Adipocyte (in vitro differentiated cells): ENCODE results near the gene SHF.
"Not testable (repeated sequence)": the region's sequence is repeated elsewhere in the genome, so short reads cannot be mapped to it uniquely, and the experiment has no call there.

Experiments
- DNase-seq: peaks from one replicate; pipeline ENCODE4 v3.0.0-alpha.2; 2015; ENCODE audit warnings: low read depth
- H3K27me3 ChIP-seq: replicated peaks from 2 replicates; pipeline ENCODE4 v1.7.0; 2013; ENCODE audit warnings: mild to moderate bottlenecking, low read length, moderate library complexity; ENCODE audit not compliant: control insufficient read depth, insufficient read depth
- H3K36me3 ChIP-seq: 2 replicates; pipeline ENCODE4 v1.7.0; 2013; ENCODE audit warnings: low read length, mild to moderate bottlenecking, moderate library complexity; ENCODE audit not compliant: control insufficient read depth, insufficient read depth, severe bottlenecking
- H3K4me1 ChIP-seq: 2 replicates; pipeline ENCODE4 v1.7.0; 2013; ENCODE audit warnings: mild to moderate bottlenecking, low read length, moderate library complexity; ENCODE audit not compliant: control insufficient read depth, insufficient read depth
- H3K4me3 ChIP-seq: 2 replicates; pipeline ENCODE4 v1.7.0; 2013; ENCODE audit warnings: mild to moderate bottlenecking, low read length, moderate library complexity
- H3K9ac ChIP-seq: 2 replicates; pipeline ENCODE4 v1.7.0; 2013; ENCODE audit warnings: mild to moderate bottlenecking, low read length, moderate library complexity
- H3K9me3 ChIP-seq: 2 replicates; pipeline ENCODE4 v1.7.0; 2013; ENCODE audit warnings: mild to moderate bottlenecking, low read length, moderate library complexity; ENCODE audit not compliant: control insufficient read depth

Gene SHF

DNA sequence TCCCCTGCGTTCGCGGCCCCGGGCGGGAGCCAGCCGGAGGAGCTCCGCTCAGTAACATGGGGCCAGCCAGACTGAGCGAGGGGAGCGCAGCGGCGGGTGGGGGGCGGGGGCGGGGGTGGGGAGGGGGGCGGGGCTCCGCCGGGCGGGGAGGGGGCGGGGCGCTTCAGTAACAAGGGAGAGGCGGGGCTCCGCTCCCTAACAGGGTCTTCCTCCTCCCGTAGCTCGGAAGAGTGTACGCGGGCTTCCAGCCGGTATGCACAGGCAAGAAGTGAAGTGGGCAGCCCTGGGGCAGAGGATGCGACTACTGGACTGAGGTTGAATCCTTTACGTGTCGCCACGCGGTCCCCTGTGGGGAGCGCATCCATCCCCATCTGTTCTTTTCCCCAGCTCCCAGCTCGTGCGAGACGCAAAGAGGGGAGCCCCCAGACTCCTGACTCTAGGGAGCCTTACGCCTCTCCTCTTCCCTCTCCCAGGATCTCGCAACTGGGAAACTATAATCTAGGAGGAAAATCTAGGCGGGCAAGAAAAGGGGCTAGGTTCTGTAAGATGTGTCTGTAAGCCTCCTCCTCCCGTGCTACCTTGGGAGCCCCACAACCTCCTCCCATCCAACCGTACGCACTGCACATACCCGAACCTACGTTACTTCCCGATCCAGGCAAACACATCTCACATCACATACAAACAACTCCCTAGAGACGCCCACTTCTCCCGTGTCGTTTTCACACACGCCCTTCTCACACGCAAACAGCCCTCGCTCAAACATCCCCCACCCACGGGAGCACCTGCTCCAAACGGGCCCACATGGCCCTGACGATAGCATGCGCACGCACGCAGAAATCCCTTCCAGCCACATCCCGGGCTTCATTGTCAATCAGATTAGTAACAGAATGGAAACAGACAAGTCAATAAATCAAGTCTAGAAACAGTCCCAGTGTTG, at the start of gene SHF:
SHF (minus strand) TSS at position 73 of the 937 bp plus-strand sequence; CDS start at position 58, 15 bp downstream.
- Histone ChIP-seq H3K9me3 (no peaks in the 10 kb centered on the region), H3K9ac (peak within 1 kb of the TSS; percentile 38)
- DNase-seq = peak; percentile 76

GRCh38 chr15:45236806-45237205, 49.0 kb upstream of the SHF start:
- DNase-seq, H3K4me3 ChIP-seq, H3K9ac ChIP-seq, H3K36me3 ChIP-seq, H3K4me1 ChIP-seq, H3K27me3 ChIP-seq: not testable (repeated sequence)
- H3K9me3 ChIP-seq = peaks cover 55% of the 10 kb centered on the region

More for the DNA sequence above, at the start of gene SHF:
- H3K4me1 ChIP-seq = peaks cover 15% of the 10 kb centered on the region
- H3K27me3 ChIP-seq = peaks cover 19% of the 10 kb centered on the region
- H3K36me3 ChIP-seq = no peaks in the 10 kb centered on the region
- H3K4me3 ChIP-seq = peak within 1 kb of the TSS; percentile 83

DNA sequence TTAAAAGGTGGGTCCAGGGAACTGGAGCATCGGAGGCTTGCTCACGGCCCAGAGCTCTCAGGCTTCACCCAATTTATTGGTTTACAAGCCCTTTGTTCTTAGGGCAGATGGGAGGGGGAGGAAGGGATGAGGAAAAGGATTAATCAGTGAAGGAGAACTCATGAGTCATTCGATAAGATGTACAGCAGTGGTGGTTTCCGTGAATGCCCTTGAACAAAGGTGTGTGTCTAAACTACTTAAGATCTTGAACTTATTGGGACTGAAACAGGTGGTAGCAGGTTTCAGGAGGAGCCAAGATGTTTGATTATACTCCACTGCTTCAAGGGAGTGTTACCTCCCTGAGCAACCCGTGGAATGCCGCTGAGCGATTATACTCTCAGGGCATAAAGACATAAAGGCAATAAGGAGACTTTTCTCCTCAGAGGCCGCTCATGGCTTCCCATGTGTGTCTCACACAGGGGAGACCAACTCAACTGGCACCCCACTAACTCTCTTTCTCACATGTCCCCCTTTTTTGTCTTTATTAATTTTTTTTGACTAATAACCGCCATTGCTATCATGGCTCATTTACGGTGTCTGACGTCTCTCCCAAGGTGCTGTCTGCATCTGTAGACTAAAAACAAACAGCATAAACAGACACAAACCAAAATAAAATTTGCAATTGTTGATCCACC, 46.9 kb upstream of the SHF start:
- Histone ChIP-seq H3K27me3 (no peaks in the 10 kb centered on the region), H3K9me3 (peaks cover 38% of the 10 kb centered on the region), H3K4me1 (no peaks in the 10 kb centered on the region), H3K9ac (no peak overlapping the region), H3K36me3 (no peaks in the 10 kb centered on the region), H3K4me3 (no peak overlapping the region)
- no peak for DNase-seq

DNA sequence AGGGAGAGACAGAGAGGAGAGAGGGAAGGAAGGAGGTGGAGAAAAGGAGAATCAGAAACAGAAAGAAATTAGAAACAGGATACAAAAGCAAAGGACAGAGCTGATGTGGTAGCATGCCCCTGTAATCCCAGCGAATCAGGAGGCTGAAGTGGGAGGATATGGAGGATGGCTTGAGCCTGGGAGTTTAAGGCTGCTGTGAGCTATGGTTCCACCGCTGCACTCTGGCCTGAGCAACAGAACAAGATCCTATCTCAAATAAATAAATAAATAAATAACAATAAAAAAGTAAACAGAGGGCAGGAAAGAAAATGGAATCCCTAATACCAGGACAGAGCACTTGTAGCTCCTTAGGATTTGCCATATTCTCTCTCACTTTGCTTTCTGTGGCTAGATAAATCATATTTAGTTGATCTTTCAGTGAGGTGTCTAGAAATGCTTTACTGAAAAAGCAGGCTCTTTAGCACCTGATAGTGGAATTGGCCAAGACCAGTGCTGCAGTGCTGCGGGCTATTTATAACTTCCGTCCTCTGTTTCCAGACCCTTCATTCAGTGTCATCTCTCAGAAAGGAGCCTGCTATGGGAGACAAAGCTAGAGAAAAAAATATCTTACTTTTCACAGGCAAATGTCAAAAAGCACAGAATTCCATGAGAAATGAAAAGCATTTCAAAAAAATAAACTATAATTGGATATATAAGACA, 44.2 kb upstream of the SHF start:
- DNase-seq = no peak
- Histone ChIP-seq H3K9me3 (peaks cover 34% of the 10 kb centered on the region), H3K27me3 (no peaks in the 10 kb centered on the region), H3K4me3 (no peak overlapping the region), H3K9ac (no peak overlapping the region), H3K36me3 (no peaks in the 10 kb centered on the region), H3K4me1 (no peaks in the 10 kb centered on the region)

- Histone ChIP-seq H3K9me3 (peaks cover 33% of the 10 kb centered on the region), H3K27me3 (no peaks in the 10 kb centered on the region), H3K4me1 (no peaks in the 10 kb centered on the region), H3K36me3 (no peaks in the 10 kb centered on the region), H3K4me3 (no peak overlapping the region), H3K9ac (no peak overlapping the region)
- no peak for DNase-seq
Measured at GRCh38 chr15:45231132-45231531, 43.4 kb upstream of the SHF start.

- no peaks in the 10 kb centered on the region for H3K36me3 ChIP-seq
- no peaks in the 10 kb centered on the region for H3K4me1 ChIP-seq
- no peak for DNase-seq
- no peak overlapping the region for H3K4me3 ChIP-seq
- H3K27me3 ChIP-seq = no peaks in the 10 kb centered on the region
- H3K9ac ChIP-seq = no peak overlapping the region
- peaks cover 26% of the 10 kb centered on the region for H3K9me3 ChIP-seq
Measured at GRCh38 chr15:45230245-45230965, 42.6 kb upstream of the SHF start.

GRCh38 chr15:45228931-45229330, 41.2 kb upstream of the SHF start:
- Histone ChIP-seq H3K36me3 (no peaks in the 10 kb centered on the region), H3K4me1 (no peaks in the 10 kb centered on the region), H3K9ac (no peak overlapping the region), H3K4me3 (no peak overlapping the region), H3K27me3 (peaks cover 7% of the 10 kb centered on the region), H3K9me3 (peaks cover 13% of the 10 kb centered on the region)
- no peak for DNase-seq

DNA sequence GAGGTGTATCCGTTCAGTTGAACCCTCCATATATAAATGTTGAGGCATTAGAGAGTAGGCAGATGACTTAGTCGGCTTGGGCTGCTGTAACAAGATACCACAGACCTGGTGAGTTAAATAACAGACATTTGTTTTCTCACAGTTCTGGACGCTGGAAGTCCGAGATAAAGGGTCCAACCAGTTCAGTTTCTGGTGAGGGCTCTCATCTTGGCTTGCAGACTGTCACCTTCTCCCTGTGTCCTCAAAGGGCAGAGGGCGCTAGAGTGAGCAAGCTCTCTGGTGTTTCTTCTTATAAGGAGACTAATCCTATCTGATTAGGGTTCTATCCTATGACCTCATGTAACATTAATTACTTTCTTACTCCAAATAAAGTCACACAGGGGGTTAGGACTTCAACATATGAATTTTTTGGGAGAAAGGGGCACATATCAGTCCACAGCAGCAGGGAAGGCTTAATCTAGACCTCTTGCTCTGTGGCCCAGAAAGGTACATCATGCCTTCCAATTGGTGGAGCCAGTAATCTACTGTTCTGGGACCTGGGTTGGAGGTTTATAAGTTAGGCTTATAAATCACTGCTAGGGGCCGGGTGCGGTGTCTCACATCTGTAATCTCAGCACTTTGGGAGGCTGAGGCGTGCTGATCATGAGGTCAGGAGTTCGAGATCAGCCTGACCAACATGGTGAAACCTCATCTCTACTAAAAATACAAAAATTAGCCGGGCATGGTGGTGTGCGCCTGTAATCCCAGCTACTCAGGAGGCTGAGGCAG, 37.9 kb upstream of the SHF start:
- no peaks in the 10 kb centered on the region for H3K9me3 ChIP-seq
- no peak overlapping the region for H3K4me3 ChIP-seq
- no peaks in the 10 kb centered on the region for H3K36me3 ChIP-seq
- H3K4me1 ChIP-seq = no peaks in the 10 kb centered on the region
- no peak overlapping the region for H3K9ac ChIP-seq
- H3K27me3 ChIP-seq = peaks cover 19% of the 10 kb centered on the region
- DNase-seq = no peak

- Histone ChIP-seq H3K27me3 (peaks cover 19% of the 10 kb centered on the region), H3K4me1 (no peaks in the 10 kb centered on the region), H3K4me3 (no peak overlapping the region), H3K36me3 (no peaks in the 10 kb centered on the region), H3K9ac (no peak overlapping the region), H3K9me3 (no peaks in the 10 kb centered on the region)
- no peak for DNase-seq
Measured at GRCh38 chr15:45224621-45225217, 37.0 kb upstream of the SHF start.

DNA sequence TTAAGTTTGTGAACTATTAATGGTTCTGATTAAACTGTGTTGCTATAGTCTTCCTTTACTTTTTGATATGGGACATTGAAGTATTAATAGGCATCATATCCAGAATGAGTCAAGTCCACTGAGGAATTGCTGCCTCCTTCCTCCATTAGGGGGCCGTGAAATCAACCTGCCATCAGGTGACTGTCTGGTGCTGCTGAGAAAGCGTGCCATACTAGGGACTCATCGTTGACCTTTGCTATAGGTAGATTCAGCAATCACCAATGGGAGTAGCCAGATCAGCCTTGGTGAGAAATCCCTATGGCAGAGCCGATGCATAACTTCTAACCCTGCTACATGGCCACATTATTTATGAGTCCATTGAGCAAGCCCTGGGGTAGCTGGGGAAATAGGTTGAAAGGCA, 34.2 kb upstream of the SHF start:
- Histone ChIP-seq H3K4me3 (no peak overlapping the region), H3K9ac (no peak overlapping the region), H3K4me1 (no peaks in the 10 kb centered on the region), H3K27me3 (peaks cover 22% of the 10 kb centered on the region), H3K9me3 (no peaks in the 10 kb centered on the region), H3K36me3 (no peaks in the 10 kb centered on the region)
- no peak for DNase-seq
